Measurements from ENCODE around the gene CHGA.

The CHGA gene

DNA sequence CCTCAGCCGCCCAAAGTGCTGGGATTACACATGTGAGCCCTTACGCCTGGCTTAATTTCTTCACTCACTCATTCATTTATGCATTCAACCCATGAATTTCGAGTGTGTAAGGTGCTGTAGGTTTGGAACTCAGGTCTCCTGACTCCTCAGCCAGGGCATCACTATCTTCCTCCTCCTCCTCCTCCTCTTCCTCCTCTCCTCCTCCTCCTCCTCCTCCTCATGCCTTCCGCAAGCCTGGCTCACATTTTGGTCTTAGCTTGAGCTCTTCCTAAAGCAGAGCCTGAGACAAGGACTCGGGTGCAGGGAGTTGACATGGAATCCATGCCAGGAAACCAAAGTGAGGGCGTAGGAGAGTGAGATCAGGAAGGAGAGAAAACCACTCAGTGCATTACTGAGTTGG, 20.8 kb upstream of the CHGA start:
- no peak overlapping the region for H3K4me3 ChIP-seq (ENCODE audit: low read depth, low read length)
- no peak for DNase-seq (ENCODE audit: low read depth)

DNA sequence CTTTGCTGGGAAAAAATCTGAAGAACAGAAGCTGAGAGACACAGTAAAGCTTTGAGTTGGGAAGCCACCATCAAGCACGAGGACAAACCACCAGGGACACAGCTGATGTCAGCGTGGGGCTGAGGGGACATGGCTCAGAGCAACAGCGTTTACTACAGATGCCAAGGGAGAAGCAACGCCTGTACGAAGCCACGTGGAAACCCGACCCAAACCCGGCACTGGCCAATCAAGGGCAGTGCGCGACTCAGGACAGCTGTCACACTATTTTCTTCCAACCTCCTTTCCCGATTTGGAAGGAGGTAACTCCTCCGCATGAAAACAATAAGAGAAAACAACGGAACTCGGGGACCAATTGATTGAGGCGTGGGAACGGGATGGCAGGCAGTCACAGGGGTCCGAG, 20.2 kb upstream of the CHGA start:
- DNase-seq (ENCODE audit: low read depth): no peak
- H3K4me3 ChIP-seq (ENCODE audit: low read depth, low read length): no peak overlapping the region

DNA sequence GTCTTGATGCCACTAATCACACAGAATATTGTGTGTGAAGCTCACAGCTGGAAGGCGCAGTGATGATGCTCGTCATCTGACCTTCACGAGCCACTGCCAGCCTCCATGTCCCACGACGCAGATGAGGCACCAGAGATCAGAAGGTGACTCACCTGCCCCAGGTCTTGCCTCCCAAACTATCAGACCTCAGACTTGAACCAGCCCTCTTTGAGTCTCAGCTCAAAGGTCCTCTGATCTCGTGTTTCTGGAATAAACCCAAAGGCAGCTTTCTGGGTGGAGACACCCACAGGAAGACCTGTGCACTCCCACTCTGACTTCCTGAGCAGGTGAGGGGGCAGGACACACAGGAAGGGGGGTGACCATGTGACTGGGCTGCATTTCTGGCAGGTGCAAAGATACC, 19.6 kb upstream of the CHGA start:
- H3K4me3 ChIP-seq (ENCODE audit: low read depth, low read length): no peak overlapping the region
- DNase-seq (ENCODE audit: low read depth): no peak

DNA sequence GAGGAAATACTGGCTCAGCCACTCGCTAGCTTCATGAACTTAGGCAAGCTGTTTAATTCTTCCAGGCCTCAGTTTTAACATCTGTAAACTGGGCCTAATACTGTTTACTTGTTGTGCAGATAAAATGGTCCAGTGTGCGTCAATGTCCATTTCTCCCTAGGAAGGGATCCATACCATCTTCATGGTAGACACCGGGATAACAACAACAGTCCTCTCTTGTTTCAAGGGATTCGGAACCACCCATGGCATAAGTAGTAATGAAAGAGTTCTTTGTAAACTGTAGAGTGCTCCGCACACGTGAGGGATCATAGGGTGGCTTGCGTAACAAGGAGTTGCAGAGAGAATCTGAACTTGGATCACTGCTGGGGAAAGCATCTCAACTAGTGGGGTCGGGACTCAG, 17.3 kb upstream of the CHGA start:
- no peak overlapping the region for H3K4me3 ChIP-seq (ENCODE audit: low read depth, low read length)
- no peak for DNase-seq (ENCODE audit: low read depth)

DNA sequence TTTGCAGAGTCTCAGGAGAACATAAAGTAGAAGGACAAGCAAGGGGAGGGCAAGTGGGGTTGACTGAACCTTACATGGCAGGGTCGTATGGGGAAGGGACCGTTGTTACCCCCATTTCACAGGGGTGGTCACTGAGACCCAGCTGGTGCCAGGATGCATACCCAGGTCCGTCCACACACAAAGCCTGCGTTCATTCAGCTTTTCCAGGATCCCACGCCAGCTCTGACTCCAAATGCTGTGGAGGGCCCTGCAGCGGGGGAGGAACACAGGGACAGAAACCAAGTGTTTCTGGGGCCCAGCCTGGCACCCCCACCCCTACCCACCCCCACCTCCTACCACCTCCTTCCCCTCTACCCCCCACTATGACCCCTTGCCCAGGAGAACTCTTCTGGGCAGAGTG, 16.5 kb upstream of the CHGA start:
- H3K4me3 ChIP-seq (ENCODE audit: low read depth, low read length): no peak overlapping the region
- no peak for DNase-seq (ENCODE audit: low read depth)

DNA sequence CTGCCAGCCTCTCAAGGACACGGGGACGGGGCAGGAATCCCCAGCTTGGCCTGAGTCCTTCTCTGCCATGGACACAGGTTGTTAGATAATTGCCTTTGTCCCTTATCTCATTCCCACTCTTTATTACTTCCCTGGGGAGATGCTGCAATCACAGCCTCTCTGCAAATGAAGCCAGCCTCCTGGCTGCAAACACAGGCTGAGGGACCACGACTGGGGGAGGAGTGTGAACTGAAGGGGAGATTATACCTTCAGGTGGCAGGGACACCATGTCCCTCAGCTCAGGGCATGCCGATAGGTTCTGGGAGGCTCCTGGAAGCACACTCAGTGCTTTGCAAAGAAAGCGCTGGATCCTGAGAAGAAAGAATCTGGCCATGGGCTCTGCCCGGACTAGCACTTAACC, 16.1 kb upstream of the CHGA start:
- DNase-seq (ENCODE audit: low read depth): no peak
- no peak overlapping the region for H3K4me3 ChIP-seq (ENCODE audit: low read depth, low read length)

- H3K4me3 ChIP-seq (ENCODE audit: low read depth, low read length): no peak overlapping the region
- no peak for DNase-seq (ENCODE audit: low read depth)
Measured at GRCh38 chr14:92907316-92907911, 15.5 kb upstream of the CHGA start.

DNA sequence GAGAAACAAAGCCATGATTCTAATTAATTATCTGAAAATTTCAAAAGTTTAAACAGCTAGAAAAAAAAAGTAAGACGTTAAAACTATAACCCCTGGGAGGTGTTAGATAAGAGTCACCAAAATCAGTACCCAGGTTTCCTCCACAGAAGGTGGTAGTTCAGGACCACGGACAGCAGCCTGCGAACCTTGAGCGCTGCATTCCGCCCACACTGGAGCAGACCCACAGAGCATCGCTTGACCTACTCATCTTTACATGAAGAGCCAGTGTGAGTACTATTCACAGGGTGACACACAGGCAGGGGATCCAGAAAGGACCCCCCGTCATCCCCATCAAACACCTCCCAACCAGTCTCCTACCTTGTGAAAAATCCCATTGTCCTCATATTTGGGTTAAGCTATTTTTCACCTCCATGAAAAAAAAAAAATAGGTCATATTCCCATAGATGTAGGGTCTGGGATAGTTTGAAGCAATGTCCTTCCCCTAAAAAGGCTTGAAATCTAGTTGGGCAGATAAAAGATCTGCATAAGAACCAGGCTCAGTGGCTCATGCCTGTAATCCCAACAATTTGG, 8.8 kb upstream of the CHGA start:
- no peak overlapping the region for H3K4me3 ChIP-seq (ENCODE audit: low read depth, low read length)
- no peak for DNase-seq (ENCODE audit: low read depth)

GRCh38 chr14:92916201-92916600, 6.7 kb upstream of the CHGA start:
- no peak for DNase-seq (ENCODE audit: low read depth)
- no peak overlapping the region for H3K4me3 ChIP-seq (ENCODE audit: low read depth, low read length)

- no peak overlapping the region for H3K4me3 ChIP-seq (ENCODE audit: low read depth, low read length)
- DNase-seq (ENCODE audit: low read depth): no peak
Measured at GRCh38 chr14:92917041-92917940, 5.7 kb upstream of the CHGA start.

DNA sequence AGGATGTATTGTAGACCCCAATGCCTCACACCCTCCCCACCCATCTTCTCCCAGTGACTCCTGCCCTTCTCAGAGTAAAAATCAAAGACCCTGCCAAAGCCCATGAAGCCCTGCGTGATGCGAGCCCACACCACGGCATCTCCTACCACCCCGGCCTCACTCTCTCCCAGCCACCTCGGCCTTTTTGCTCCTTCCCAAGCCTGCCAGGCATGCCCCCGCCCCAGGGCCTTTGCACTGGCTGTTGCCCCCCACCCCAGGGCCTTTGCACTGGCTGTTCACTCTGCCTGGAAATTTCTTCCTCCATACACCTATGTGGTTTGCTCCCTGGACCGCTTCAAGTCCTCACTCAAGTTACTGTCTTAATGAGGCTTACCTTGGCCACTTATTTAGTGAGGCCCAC, 5.0 kb upstream of the CHGA start:
- no peak overlapping the region for H3K4me3 ChIP-seq (ENCODE audit: low read depth, low read length)
- no peak for DNase-seq (ENCODE audit: low read depth)

DNA sequence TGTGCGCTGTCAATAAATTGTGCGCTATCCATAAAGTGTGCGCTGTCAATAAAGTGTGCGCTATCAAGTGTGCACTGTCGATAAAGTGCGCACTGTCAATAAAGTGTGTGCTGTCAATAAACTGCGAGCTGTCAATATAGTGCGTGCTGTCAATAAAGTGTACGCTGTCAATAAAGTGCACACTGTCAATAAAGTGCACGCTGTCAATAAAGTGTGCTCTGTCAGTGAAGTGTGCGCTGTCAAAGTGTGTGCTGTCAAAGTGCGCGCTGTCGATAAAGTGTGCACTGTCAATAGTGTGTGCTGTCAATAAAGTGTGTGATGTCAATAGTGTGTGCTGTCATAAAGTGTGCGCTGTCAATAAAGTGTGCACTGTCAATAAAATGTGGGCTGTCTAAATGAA, 2.9 kb upstream of the CHGA start:
- DNase-seq (ENCODE audit: low read depth): no peak
- H3K4me3 ChIP-seq (ENCODE audit: low read depth, low read length): no peak overlapping the region

- no peak overlapping the region for H3K4me3 ChIP-seq (ENCODE audit: low read depth, low read length)
- DNase-seq (ENCODE audit: low read depth): no peak
Measured at GRCh38 chr14:92922155-92922735, 705 bp upstream of the CHGA start.

GRCh38 chr14:92923744-92924103, 774 bp downstream of the CHGA start:
- DNase-seq (ENCODE audit: low read depth): no peak
- H3K4me3 ChIP-seq (ENCODE audit: low read depth, low read length): no peak overlapping the region

GRCh38 chr14:92924247-92924646, 1.3 kb downstream of the CHGA start:
- H3K4me3 ChIP-seq (ENCODE audit: low read depth, low read length): no peak overlapping the region
- DNase-seq (ENCODE audit: low read depth): no peak

GRCh38 chr14:92925446-92925845, 2.5 kb downstream of the CHGA start:
- H3K4me3 ChIP-seq (ENCODE audit: low read depth, low read length): no peak overlapping the region

GRCh38 chr14:92926180-92926845, 3.4 kb downstream of the CHGA start:
- no peak overlapping the region for H3K4me3 ChIP-seq (ENCODE audit: low read depth, low read length)
- DNase-seq (ENCODE audit: low read depth): no peak

More at GRCh38 chr14:92925446-92925845, 2.5 kb downstream of the CHGA start:
- no peak for DNase-seq (ENCODE audit: low read depth)

- no peak for DNase-seq (ENCODE audit: low read depth)
- H3K4me3 ChIP-seq (ENCODE audit: low read depth, low read length): no peak overlapping the region
Measured at GRCh38 chr14:92926931-92927330, 4.0 kb downstream of the CHGA start.

DNA sequence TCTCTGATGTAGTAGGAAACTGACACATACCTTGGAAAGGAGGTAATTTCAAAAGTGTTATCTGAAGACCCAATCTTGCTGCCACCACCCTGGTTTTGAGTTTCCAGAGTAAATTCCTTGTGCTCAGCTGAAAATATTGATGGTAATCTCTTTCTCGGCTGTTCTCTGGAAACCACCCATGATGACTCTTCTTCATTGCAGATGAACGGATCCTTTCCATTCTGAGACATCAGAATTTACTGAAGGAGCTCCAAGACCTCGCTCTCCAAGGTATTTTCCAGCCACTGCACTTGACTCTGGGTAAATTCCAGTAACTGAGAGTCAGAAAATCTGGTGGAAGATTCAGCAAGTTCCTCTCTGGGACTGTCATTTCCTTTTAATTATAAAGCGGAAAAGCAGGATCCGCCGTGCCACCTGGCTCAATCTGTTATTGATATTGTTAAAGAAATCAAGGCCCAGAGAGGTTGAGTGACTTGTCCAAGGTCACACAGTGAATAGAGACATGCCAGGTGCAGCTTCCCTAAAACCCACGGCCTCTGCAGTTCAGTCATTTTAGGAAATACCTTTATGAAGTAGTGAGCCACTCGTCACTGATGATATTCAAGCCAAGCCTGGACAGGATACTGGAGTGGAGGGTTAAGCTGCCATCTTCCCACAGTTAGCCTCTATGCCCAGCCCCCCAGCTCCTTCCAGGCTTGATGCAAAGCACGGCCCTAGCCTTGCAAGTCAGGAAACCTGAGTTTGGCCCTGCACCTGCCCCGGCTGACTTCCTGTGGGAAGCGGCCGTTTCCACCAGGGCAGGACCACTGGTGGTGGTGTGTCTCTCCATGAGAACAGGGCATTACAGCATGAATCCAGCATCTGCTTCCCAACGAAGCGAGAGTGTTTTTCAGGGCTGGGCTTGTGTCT, 4.7 kb downstream of the CHGA start:
- no peak for DNase-seq (ENCODE audit: low read depth)
- H3K4me3 ChIP-seq (ENCODE audit: low read depth, low read length): no peak overlapping the region
